Glutamatergic neuron (in vitro differentiated cells): Measurements from ENCODE around the gene CIAO2A. TPM values are rescaled to one million over a fixed set of nuclear protein-coding genes. Genes with fewer than 3 reads are reported as not detected.

Experiments used
- DNase-seq: peaks from one replicate; pipeline ENCODE4 v3.0.0; 2022
- H3K27ac Mint-ChIP-seq: one replicate; pipeline ENCODE4 v1.8.0; 2020; ENCODE audit warnings: mild to moderate bottlenecking, mixed read lengths, inconsistent platforms; ENCODE audit not compliant: unreplicated experiment
- H3K27me3 Mint-ChIP-seq: one replicate; pipeline ENCODE4 v1.8.0; 2020; ENCODE audit warnings: mild to moderate bottlenecking, moderate library complexity, mixed read lengths, inconsistent platforms; ENCODE audit not compliant: unreplicated experiment
- H3K36me3 Mint-ChIP-seq: one replicate; pipeline ENCODE4 v1.8.0; 2020; ENCODE audit warnings: mild to moderate bottlenecking, mixed read lengths, inconsistent platforms; ENCODE audit not compliant: unreplicated experiment
- H3K4me1 Mint-ChIP-seq: one replicate; pipeline ENCODE4 v1.8.0; 2020; ENCODE audit warnings: mild to moderate bottlenecking, low read depth, mixed read lengths, inconsistent platforms; ENCODE audit not compliant: unreplicated experiment
- H3K4me3 Mint-ChIP-seq: one replicate; pipeline ENCODE4 v1.8.0; 2020; ENCODE audit warnings: mild to moderate bottlenecking, mixed read lengths, inconsistent platforms; ENCODE audit not compliant: unreplicated experiment
- H3K9me3 Mint-ChIP-seq: one replicate; pipeline ENCODE4 v1.8.0; 2020; ENCODE audit warnings: mild to moderate bottlenecking, moderate library complexity, mixed read lengths, inconsistent platforms; ENCODE audit not compliant: unreplicated experiment
- CTCF ChIP-seq: fragments of 200-600 bp; sonication (generic); IDR thresholded peaks from one replicate; pipeline ENCODE4 v1.5.0; 2021; ENCODE audit not compliant: partially characterized antibody, unreplicated experiment
- total RNA-seq: library from RNA; stranded (reverse); fragmentation: NEBNext Ultra II Directional; extraction: Animal tissue kit (Norgen Biotek cat#: 25700); gene quantifications from one replicate; pipeline ENCODE4 v1.2.1, GENCODE V29; 2021; ENCODE audit not compliant: unreplicated experiment

CIAO2A gene
- total RNA-seq, 1 donor from 2014 or later: 35.5 TPM

- Mint-ChIP-seq H3K9me3 (no peaks in the 10 kb centered on the region), H3K27me3 (no peaks in the 10 kb centered on the region), H3K4me1 (no peaks in the 10 kb centered on the region), H3K4me3 (no peak overlapping the region), H3K27ac (no peak overlapping the region), H3K36me3 (no peaks in the 10 kb centered on the region)
- DNase-seq: no peak
- no peak for TF ChIP-seq CTCF
These were observed 11.6 kb upstream of the CIAO2A start for GRCh38 chr15:64105113-64105704.

- DNase-seq: no peak
- Mint-ChIP-seq H3K27me3 (no peaks in the 10 kb centered on the region), H3K4me1 (peaks cover 10% of the 10 kb centered on the region), H3K9me3 (no peaks in the 10 kb centered on the region), H3K27ac (no peak overlapping the region), H3K4me3 (no peak overlapping the region), H3K36me3 (no peaks in the 10 kb centered on the region)
- TF ChIP-seq CTCF: no peak
These were observed 8.9 kb upstream of the CIAO2A start for GRCh38 chr15:64102497-64102896.

- Mint-ChIP-seq H3K4me3 (no peak overlapping the region), H3K9me3 (peaks cover 5% of the 10 kb centered on the region), H3K36me3 (no peaks in the 10 kb centered on the region), H3K27me3 (no peaks in the 10 kb centered on the region), H3K27ac (no peak overlapping the region), H3K4me1 (peaks cover 15% of the 10 kb centered on the region)
- TF ChIP-seq CTCF: no peak
- DNase-seq: no peak
These were observed 7.3 kb upstream of the CIAO2A start for GRCh38 chr15:64100958-64101357.

GRCh38 chr15:64099379-64099778, 5.7 kb upstream of the CIAO2A start:
- no peak overlapping the region for H3K27ac Mint-ChIP-seq
- no peak for DNase-seq
- H3K4me1 Mint-ChIP-seq: peaks cover 21% of the 10 kb centered on the region
- peaks cover 2% of the 10 kb centered on the region for H3K27me3 Mint-ChIP-seq
- H3K9me3 Mint-ChIP-seq: peaks cover 8% of the 10 kb centered on the region
- no peak for TF ChIP-seq CTCF
- no peaks in the 10 kb centered on the region for H3K36me3 Mint-ChIP-seq
- no peak overlapping the region for H3K4me3 Mint-ChIP-seq

GRCh38 chr15:64096668-64097384, 3.2 kb upstream of the CIAO2A start:
- H3K36me3 Mint-ChIP-seq: no peaks in the 10 kb centered on the region
- H3K27ac Mint-ChIP-seq: peak overlapping the region; percentile 85
- peaks cover 25% of the 10 kb centered on the region for H3K4me1 Mint-ChIP-seq
- H3K9me3 Mint-ChIP-seq: peaks cover 14% of the 10 kb centered on the region
- peaks cover 7% of the 10 kb centered on the region for H3K27me3 Mint-ChIP-seq
- DNase-seq: no peak
- no peak for TF ChIP-seq CTCF
- H3K4me3 Mint-ChIP-seq: peak overlapping the region; percentile 99
